SKM-1 treated with dmso at 0.1 percent for 144 hours (cell line): Measurements from ENCODE around the gene SPTB.

Experiments used
- DNase-seq: peaks from one replicate; lab custom pipeline; 2025; ENCODE audit not compliant: unreplicated experiment; lab: John Stamatoyannopoulos, UW

Gene SPTB

GRCh38 chr14:64715628-64716412 is 163.9 kb downstream of the SPTB start:
- DNase-seq = no peak

- no peak for DNase-seq
Measured at GRCh38 chr14:64715146-64715627, 164.5 kb downstream of the SPTB start.

GRCh38 chr14:64714432-64715025 is 165.2 kb downstream of the SPTB start:
- no peak for DNase-seq

GRCh38 chr14:64713677-64714076 is 166.0 kb downstream of the SPTB start:
- no peak for DNase-seq

GRCh38 chr14:64711039-64711438 is 168.7 kb downstream of the SPTB start:
- DNase-seq = no peak

- no peak for DNase-seq
Measured at GRCh38 chr14:64709126-64709525, 170.6 kb downstream of the SPTB start.

- DNase-seq = peak; percentile 85
Measured at GRCh38 chr14:64708148-64709004, 171.3 kb downstream of the SPTB start.

- DNase-seq = no peak
Measured at GRCh38 chr14:64707661-64708060, 172.0 kb downstream of the SPTB start.

GRCh38 chr14:64706593-64707193 is 173.0 kb downstream of the SPTB start:
- DNase-seq = no peak

- no peak for DNase-seq
Measured at GRCh38 chr14:64706119-64706592, 173.6 kb downstream of the SPTB start.

GRCh38 chr14:64705381-64706118 is 174.2 kb downstream of the SPTB start:
- DNase-seq = peak; percentile 55

GRCh38 chr14:64704743-64705380 is 174.8 kb downstream of the SPTB start:
- DNase-seq = no peak

- DNase-seq = no peak
Measured at GRCh38 chr14:64704143-64704742, 175.5 kb downstream of the SPTB start, which contains the start of gene PLEKHG3. Gene PLEKHG3, plus strand, starts transcription at chr14:64704424. Its CDS starts 23,208 bp downstream, at chr14:64727632.

- DNase-seq = no peak
Measured at GRCh38 chr14:64703395-64704142, 176.1 kb downstream of the SPTB start.

GRCh38 chr14:64702493-64703394 is 177.0 kb downstream of the SPTB start:
- no peak for DNase-seq

- DNase-seq = no peak
Measured at GRCh38 chr14:64701660-64702059, 178.0 kb downstream of the SPTB start.

- no peak for DNase-seq
Measured at GRCh38 chr14:64700894-64701293, 178.8 kb downstream of the SPTB start.

GRCh38 chr14:64700290-64700689 is 179.4 kb downstream of the SPTB start:
- no peak for DNase-seq
